HepG2 (cell line): Measurements from ENCODE around the gene CLCN2. TPM values are rescaled to one million over a fixed set of nuclear protein-coding genes. Genes with fewer than 3 reads are reported as not detected.

Source experiments
- ATAC-seq: fragments of 200-7000 bp; cut with Tn5 transposase; 3 replicates; pipeline ENCODE4 v1.9.1; 2020; ENCODE audit warnings: mild to moderate bottlenecking, moderate library complexity
- BruUV-seq: library from RNA; stranded (reverse); fragments of 400-500 nt; replicated peaks from 2 replicates; lab custom pipeline; 2021; lab: Mats Ljungman, UMichigan
- CTCF ChIA-PET: fragments of 300-600 bp; formaldehyde crosslinking; extraction: SDS; loops from one replicate; lab custom pipeline; 2021; ENCODE audit warnings: low total read pairs, inconsistent platforms, low intra/inter-chr PET ratio; lab: Yijun Ruan, JAX
- POLR2A ChIA-PET: fragments of 350-600 bp; sonication (Branson Sonifier 250); formaldehyde crosslinking; loops from one replicate; lab custom pipeline; 2020; ENCODE audit warnings: antibody characterized with exemption, inconsistent platforms; lab: Yijun Ruan, JAX
- DNase-seq: peaks from one replicate; pipeline ENCODE4 v3.0.0-alpha.2; 2015; ENCODE audit warnings: low spot score
- FAIRE-seq: peaks from 3 replicates; lab custom pipeline; 2011; peaks lifted over from hg19 to GRCh38; lab: Jason Lieb, UNC
- H2AFZ ChIP-seq: one replicate; pipeline ENCODE4 v1.6.1; 2011; ENCODE audit warnings: low read length, inconsistent platforms
- H3K27ac ChIP-seq: fragments of 300-600 bp; 3 replicates; pipeline ENCODE4 v1.8.0; 2011; ENCODE audit warnings: mixed run types, mild to moderate bottlenecking, mixed read lengths, low read length, inconsistent platforms; ENCODE audit not compliant: insufficient read depth; ENCODE audit errors: extremely low read length
- H3K27me3 ChIP-seq, 2 experiments: fragments of 200-600 bp in 1 of 2; 2 replicates in 1 of 2; 3 replicates in 1 of 2; pipeline versions ENCODE4 v1.6.0 to v1.8.0; 2011; ENCODE audit warnings: low read length in 2 of 2, mild to moderate bottlenecking in 2 of 2, moderate library complexity in 2 of 2, inconsistent platforms in 1 of 2; ENCODE audit not compliant: insufficient read depth in 2 of 2, control insufficient read depth in 1 of 2
- H3K36me3 ChIP-seq, 2 experiments: fragments of 200-600 bp in 1 of 2; replicated peaks in 1 of 2; 2 replicates in 1 of 2; 3 replicates in 1 of 2; pipeline versions ENCODE4 v1.5.1 to v1.8.0; 2011; ENCODE audit warnings: low read length in 2 of 2, inconsistent platforms in 1 of 2; ENCODE audit not compliant: insufficient read depth in 2 of 2, control insufficient read depth in 1 of 2
- H3K4me1 ChIP-seq: 2 replicates; pipeline ENCODE4 v1.5.1; 2012; ENCODE audit warnings: low read length, inconsistent platforms; ENCODE audit not compliant: insufficient read depth
- H3K4me2 ChIP-seq: 2 replicates; pipeline ENCODE4 v1.6.0; 2011; ENCODE audit warnings: low read depth, low read length, inconsistent platforms
- H3K4me3 ChIP-seq, 3 experiments: fragments of 200-600 bp in 1 of 3; sonication (generic), shearing (Covaris generic) in 1 of 3; replicated peaks in 1 of 3; 2 replicates each; pipeline ENCODE4 v1.5.1; 2011 to 2016; ENCODE audit warnings: low read length in 3 of 3, inconsistent platforms in 2 of 3, low read depth in 2 of 3, mild to moderate bottlenecking in 2 of 3, control low read depth in 1 of 3, mixed read lengths in 1 of 3; ENCODE audit not compliant: insufficient read depth in 1 of 3
- H3K79me2 ChIP-seq: one replicate; pipeline ENCODE4 v1.6.1; 2011; ENCODE audit warnings: low read length, inconsistent platforms; ENCODE audit not compliant: insufficient read depth
- H3K9ac ChIP-seq: 2 replicates; pipeline ENCODE4 v1.6.0; 2011; ENCODE audit warnings: mild to moderate bottlenecking, low read depth, low read length, inconsistent platforms; ENCODE audit not compliant: insufficient read depth
- H3K9me3 ChIP-seq: 2 replicates; pipeline ENCODE4 v1.5.1; 2012; ENCODE audit warnings: mild to moderate bottlenecking, low read length
- H4K20me1 ChIP-seq: 2 replicates; pipeline ENCODE4 v1.6.0; 2011; ENCODE audit warnings: inconsistent platforms, mild to moderate bottlenecking, low read length, moderate library complexity; ENCODE audit not compliant: insufficient read depth
- ARNT ChIP-seq: fragments of 450-650 bp; IDR thresholded peaks from 2 replicates; pipeline ENCODE4 v1.6.1; 2017
- CCAR2 ChIP-seq: fragments of 200-400 bp; formaldehyde crosslinking; optimal IDR thresholded peaks from 2 replicates; pipeline ENCODE3; 2018; ENCODE audit warnings: low read depth, mild to moderate bottlenecking, low read length, moderate library complexity
- ELF3 ChIP-seq: IDR thresholded peaks from 2 replicates; pipeline ENCODE4 v1.6.1; 2016; ENCODE audit warnings: missing genetic modification reagents, missing compliant biosample characterization
- EZH2 ChIP-seq: conservative IDR thresholded peaks from 2 replicates; pipeline ENCODE4 v1.6.1; 2012; ENCODE audit warnings: mild to moderate bottlenecking, low read depth, low read length, moderate library complexity
- HMG20A ChIP-seq: IDR thresholded peaks from 2 replicates; pipeline ENCODE4 v1.6.1; 2016; ENCODE audit warnings: borderline replicate concordance
- KAT2B ChIP-seq: fragments of 150-350 bp; IDR thresholded peaks from 2 replicates; pipeline ENCODE4 v1.6.1; 2014; ENCODE audit warnings: low read depth, low read length, borderline replicate concordance
- KAT7 ChIP-seq: IDR thresholded peaks from 2 replicates; pipeline ENCODE4 v1.6.1; 2018; ENCODE audit warnings: borderline replicate concordance, missing compliant biosample characterization
- KDM5A ChIP-seq: fragments of 200-600 bp; sonication (generic); IDR thresholded peaks from 2 replicates; pipeline ENCODE4 v1.7.0; 2018; ENCODE audit warnings: antibody characterized with exemption, mild to moderate bottlenecking, low read length, borderline replicate concordance
- MLLT10 ChIP-seq: sonication (generic); formaldehyde crosslinking; IDR thresholded peaks from 2 replicates; pipeline ENCODE4 v1.4.0; 2020; ENCODE audit warnings: missing genetic modification reagents
- NKX3-1 ChIP-seq: sonication (generic); formaldehyde crosslinking; IDR thresholded peaks from 2 replicates; pipeline ENCODE4 v1.5.0; 2020; ENCODE audit warnings: missing genetic modification reagents
- TCF7L2 ChIP-seq: IDR thresholded peaks from 2 replicates; pipeline ENCODE4 v1.6.1; 2011; ENCODE audit warnings: mild to moderate bottlenecking, low read depth, low read length, moderate library complexity
- ZBTB42 ChIP-seq: sonication (generic); formaldehyde crosslinking; IDR thresholded peaks from 2 replicates; pipeline ENCODE4 v1.5.0; 2020; ENCODE audit warnings: mild to moderate bottlenecking, missing genetic modification reagents
- ZNF234 ChIP-seq: sonication (generic); formaldehyde crosslinking; conservative IDR thresholded peaks from 2 replicates; pipeline ENCODE4 v1.5.1; 2020; ENCODE audit warnings: mild to moderate bottlenecking, missing genetic modification reagents
- ZNF607 ChIP-seq: sonication (generic); formaldehyde crosslinking; IDR thresholded peaks from 2 replicates; pipeline ENCODE4 v1.5.1; 2020; ENCODE audit warnings: missing genetic modification reagents, mild to moderate bottlenecking, borderline replicate concordance
- ZNF782 ChIP-seq: sonication (generic); formaldehyde crosslinking; IDR thresholded peaks from 2 replicates; pipeline ENCODE4 v1.4.0; 2020; ENCODE audit warnings: missing genetic modification reagents, mild to moderate bottlenecking, borderline replicate concordance
- WGBS: methylation state at CpG from one replicate; pipeline ENCODE4 v1.1.6; 2017; ENCODE audit warnings: low lambda C conversion rate; 5-methylcytosine and 5-hydroxymethylcytosine counted together
- in situ Hi-C: cut with HindIII; loops from 2 replicates; pipeline ENCODE4 v1.10.0; 2017; ENCODE audit warnings: low pct_unique_long_range_greater_than_20kb; ENCODE audit not compliant: extremely low pct_ligation_motif_present
- intact Hi-C: fragments of 100-400 bp; cut with micrococcal nuclease; formaldehyde crosslinking; loops from one replicate; pipeline ENCODE4 v1.10.0; 2022; ENCODE audit not compliant: unreplicated experiment
- polyA plus RNA-seq, 8 experiments: library from polyadenylated mRNA; depleted of rRNA in 3 of 8; stranded (reverse) in 7 of 8; unstranded in 1 of 8; fragments of >200 nt; fragmentation: Illumina TruSeq in 4 of 8; extraction: Trizol in 4 of 8; gene quantifications; 2 replicates each; pipeline versions ENCODE4 v1.2.1 to v1.2.3, GENCODE V29; 2011 to 2016; ENCODE audit warnings: low read depth in 4 of 8, missing spikeins in 1 of 8, mixed read lengths in 1 of 8; ENCODE audit not compliant: insufficient read depth in 1 of 8
- total RNA-seq, 5 experiments: library from RNA; depleted of rRNA; stranded (reverse); fragments of >200 nt; fragmentation: Illumina TruSeq; extraction: Trizol; gene quantifications; 2 replicates each; pipeline ENCODE4 v1.2.3, GENCODE V29; 2016; ENCODE audit warnings: low read depth in 1 of 5
- TF ChIP-seq, protein P1 (sequence below): IDR thresholded peaks from 2 replicates; pipeline ENCODE4 v1.6.1; 2018; ENCODE audit warnings: missing genetic modification reagents, mild to moderate bottlenecking, missing compliant biosample characterization
- TF ChIP-seq, protein P2 (sequence below): sonication (generic); formaldehyde crosslinking; IDR thresholded peaks from 2 replicates; pipeline ENCODE4 v1.5.0; 2020; ENCODE audit warnings: mild to moderate bottlenecking, missing genetic modification reagents, moderate library complexity

The CLCN2 gene
- total and polyA plus RNA-seq, 2 of the 13 experiments (the other 11 are each of a cell fraction or from before 2014, with no cell fraction given) = 11.4 to 13.5 TPM

DNA sequence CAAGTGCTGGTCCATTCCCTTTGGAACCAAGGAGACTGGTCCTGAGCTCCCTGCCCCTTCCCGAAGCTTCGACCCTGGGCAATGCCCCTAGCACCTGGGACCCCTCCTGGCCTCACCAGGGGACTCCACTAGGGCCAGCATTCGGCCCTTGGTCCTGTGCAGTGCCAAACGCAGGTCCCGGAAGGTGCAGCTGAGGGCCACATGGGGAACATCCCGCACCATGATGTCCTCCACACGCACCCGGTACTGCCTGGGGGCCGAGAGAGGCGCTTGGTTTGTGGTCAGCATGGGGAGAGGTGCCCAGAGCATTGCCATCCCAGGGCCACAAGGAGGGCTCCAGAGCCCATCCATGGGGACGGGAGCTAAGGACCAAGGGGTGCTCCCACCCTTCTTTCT lies 7.9 kb downstream of the CLCN2 start:
- no peak overlapping the region for H3K27ac ChIP-seq
- DNase-seq = no peak
- no peak overlapping the region for H2AFZ ChIP-seq
- no peak overlapping the region for H3K9ac ChIP-seq
- POLR2A ChIA-PET = interaction anchor here (1.3 kb wide), 1 partner anchor 9 kb away, joined by 5 read pairs; no protein-coding TSS in a partner anchor
- FAIRE-seq = no peak
- in situ Hi-C loops (loop anchor here (5.0 kb wide), 1 partner anchor 189 kb away; no protein-coding TSS in a partner anchor), intact Hi-C loops (no loop called here)
- peaks cover 15 to 58% of the 10 kb centered on the region in 2 experiments; a peak in 4 of 5 replicates for H3K36me3 ChIP-seq
- no peaks in the 10 kb centered on the region for H3K79me2 ChIP-seq
- TF ChIP-seq MLLT10 (no peak), ZBTB42 (CRISPR knock-in tag) (no peak), KAT7 (CRISPR knock-in tag) (no peak), NKX3-1 (CRISPR knock-in tag) (no peak), ZNF607 (no peak), ARNT (no peak), ELF3 (CRISPR knock-in tag) (no peak)
- no peak overlapping the region for H3K4me2 ChIP-seq
- H3K4me3 ChIP-seq = no peak overlapping the region
- H3K4me1 ChIP-seq = peaks cover 23% of the 10 kb centered on the region
- ATAC-seq = no peak
- BruUV-seq = no TSS peak
- no CpG with 5 or more reads among the region's 11 CpGs for WGBS
- H4K20me1 ChIP-seq = no peaks in the 10 kb centered on the region
- H3K27me3 ChIP-seq = no peaks in the 10 kb centered on the region
- H3K9me3 ChIP-seq = no peaks in the 10 kb centered on the region
- CTCF ChIA-PET = interaction anchor here (1.6 to 2.1 kb wide), 2 partner anchors 18 to 190 kb away, joined by 5 to 7 read pairs; no protein-coding TSS in a partner anchor

DNA sequence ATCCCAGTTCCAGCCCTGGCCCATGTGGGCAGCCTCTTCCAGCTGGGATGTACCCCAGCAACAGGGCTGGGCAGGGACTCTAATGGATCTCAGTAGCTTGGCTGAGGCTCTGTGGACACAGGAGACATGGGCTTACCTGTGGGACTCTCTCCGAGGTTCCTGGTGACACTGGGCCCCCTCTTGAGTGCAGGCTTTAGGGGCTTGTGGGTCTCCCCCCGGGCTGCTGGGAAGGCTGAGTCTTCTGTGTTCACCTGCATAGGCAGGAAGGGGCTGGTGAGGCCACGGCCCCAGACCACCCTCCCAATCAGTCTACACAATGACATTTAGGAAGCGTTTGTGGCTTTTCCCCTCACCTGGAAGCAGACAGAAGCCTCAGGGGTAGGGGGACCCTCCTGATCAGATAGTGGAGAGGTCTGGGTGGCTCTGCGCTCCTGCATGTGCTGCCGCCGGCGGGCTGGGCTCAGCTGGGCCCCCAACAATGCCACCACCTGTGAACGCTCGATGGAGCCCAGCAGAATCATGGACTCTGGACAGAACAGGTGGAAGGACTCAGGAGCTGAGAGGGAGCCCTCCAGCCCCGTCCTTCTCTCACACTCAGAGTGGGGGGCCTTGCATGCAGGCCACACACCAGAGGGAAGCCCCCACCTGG lies 8.4 kb downstream of the CLCN2 start:
- CTCF ChIA-PET = interaction anchor here (2.1 kb wide), 1 partner anchor 19 kb away, joined by 5 read pairs; no protein-coding TSS in a partner anchor
- Histone ChIP-seq H3K27me3 (no peaks in the 10 kb centered on the region), H3K27ac (no peak overlapping the region), H3K36me3 (peaks cover 15 to 53% of the 10 kb centered on the region in 2 experiments; a peak in 4 of 5 replicates), H2AFZ (no peak overlapping the region), H3K4me3 (no peak overlapping the region), H4K20me1 (no peaks in the 10 kb centered on the region), H3K4me2 (no peak overlapping the region), H3K9ac (no peak overlapping the region), H3K4me1 (peaks cover 23% of the 10 kb centered on the region), H3K9me3 (no peaks in the 10 kb centered on the region), H3K79me2 (no peaks in the 10 kb centered on the region)
- in situ Hi-C loops = loop anchor here (5.0 kb wide), 1 partner anchor 189 kb away; no protein-coding TSS in a partner anchor
- no CpG with 5 or more reads among the region's 11 CpGs for WGBS
- no peak for FAIRE-seq
- intact Hi-C loops = no loop called here
- ATAC-seq = no peak
- POLR2A ChIA-PET = interaction anchor here (1.3 kb wide), 1 partner anchor 9 kb away, joined by 5 read pairs; no protein-coding TSS in a partner anchor
- DNase-seq = no peak
- BruUV-seq = no TSS peak
- TF ChIP-seq ZNF234 (CRISPR knock-in tag) = no peak
- TF ChIP-seq ZNF782 (CRISPR knock-in tag) = no peak
- TF ChIP-seq, protein P1, sequence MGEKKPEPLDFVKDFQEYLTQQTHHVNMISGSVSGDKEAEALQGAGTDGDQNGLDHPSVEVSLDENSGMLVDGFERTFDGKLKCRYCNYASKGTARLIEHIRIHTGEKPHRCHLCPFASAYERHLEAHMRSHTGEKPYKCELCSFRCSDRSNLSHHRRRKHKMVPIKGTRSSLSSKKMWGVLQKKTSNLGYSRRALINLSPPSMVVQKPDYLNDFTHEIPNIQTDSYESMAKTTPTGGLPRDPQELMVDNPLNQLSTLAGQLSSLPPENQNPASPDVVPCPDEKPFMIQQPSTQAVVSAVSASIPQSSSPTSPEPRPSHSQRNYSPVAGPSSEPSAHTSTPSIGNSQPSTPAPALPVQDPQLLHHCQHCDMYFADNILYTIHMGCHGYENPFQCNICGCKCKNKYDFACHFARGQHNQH = no peak
- TF ChIP-seq, protein P2, sequence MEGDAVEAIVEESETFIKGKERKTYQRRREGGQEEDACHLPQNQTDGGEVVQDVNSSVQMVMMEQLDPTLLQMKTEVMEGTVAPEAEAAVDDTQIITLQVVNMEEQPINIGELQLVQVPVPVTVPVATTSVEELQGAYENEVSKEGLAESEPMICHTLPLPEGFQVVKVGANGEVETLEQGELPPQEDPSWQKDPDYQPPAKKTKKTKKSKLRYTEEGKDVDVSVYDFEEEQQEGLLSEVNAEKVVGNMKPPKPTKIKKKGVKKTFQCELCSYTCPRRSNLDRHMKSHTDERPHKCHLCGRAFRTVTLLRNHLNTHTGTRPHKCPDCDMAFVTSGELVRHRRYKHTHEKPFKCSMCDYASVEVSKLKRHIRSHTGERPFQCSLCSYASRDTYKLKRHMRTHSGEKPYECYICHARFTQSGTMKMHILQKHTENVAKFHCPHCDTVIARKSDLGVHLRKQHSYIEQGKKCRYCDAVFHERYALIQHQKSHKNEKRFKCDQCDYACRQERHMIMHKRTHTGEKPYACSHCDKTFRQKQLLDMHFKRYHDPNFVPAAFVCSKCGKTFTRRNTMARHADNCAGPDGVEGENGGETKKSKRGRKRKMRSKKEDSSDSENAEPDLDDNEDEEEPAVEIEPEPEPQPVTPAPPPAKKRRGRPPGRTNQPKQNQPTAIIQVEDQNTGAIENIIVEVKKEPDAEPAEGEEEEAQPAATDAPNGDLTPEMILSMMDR (CRISPR knock-in tag) = no peak
- TF ChIP-seq KDM5A = no peak
- TF ChIP-seq EZH2 = no peak
- no peak for TF ChIP-seq KAT2B
- no peak for TF ChIP-seq TCF7L2
- no peak for TF ChIP-seq CCAR2
- no peak for TF ChIP-seq HMG20A
